ENCODE data around the gene PCNX1.

PCNX1 gene

DNA sequence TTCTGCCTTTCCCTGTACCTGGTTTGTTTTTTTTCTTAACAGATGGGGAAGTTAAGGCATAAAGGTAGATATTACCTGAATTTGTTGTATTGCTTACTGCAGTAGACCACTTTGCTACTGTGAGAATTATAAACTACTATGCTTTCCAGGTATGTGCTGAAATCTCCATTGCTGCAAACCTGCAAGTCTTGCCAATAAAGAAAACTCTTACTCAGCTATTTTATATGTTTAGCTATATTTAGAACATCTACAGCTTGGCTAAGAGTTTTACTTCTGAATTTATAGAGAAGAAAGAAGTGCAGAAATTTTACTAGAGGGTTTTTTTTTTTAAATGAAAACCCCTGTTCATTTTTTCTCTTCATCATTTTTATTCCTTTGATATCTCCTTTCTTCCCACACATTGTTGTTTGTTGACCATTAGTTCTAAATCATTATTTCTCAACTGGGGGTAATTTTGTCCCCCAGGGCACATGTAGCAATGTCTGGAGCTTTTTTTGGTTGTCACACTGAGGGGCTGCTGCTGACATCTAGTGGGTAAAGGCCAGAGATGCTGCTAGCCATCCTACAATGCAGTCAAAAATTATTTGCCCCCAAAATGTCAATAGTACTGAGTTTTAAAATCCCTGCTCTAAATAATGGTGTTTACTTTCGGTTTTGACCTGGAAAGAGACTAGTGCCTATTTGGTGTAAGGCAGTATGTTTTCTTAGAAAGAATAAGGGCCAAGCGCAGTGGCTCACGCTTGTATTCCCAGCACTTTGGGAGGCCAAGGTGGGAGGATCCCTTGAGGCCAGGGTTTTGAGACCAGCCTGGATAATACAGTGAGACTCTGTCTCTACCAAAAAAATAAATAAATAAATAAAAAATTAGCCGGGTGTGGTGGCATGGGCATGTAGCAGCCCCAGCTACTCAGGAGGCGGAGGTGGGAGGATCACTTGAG lies 48.6 kb downstream of the PCNX1 start:
- DNase-seq (ENCODE audit: low read depth in 2 of 2, low spot score in 1 of 2), result peak in 1 of 2 donors; percentile 12

GRCh38 chr14:70956511-70956910 lies 49.3 kb downstream of the PCNX1 start:
- DNase-seq (ENCODE audit: low read depth in 2 of 2, low spot score in 1 of 2), result no peak

GRCh38 chr14:70957710-70958109 lies 50.5 kb downstream of the PCNX1 start:
- DNase-seq (ENCODE audit: low read depth in 2 of 2, low spot score in 1 of 2), result no peak

DNA sequence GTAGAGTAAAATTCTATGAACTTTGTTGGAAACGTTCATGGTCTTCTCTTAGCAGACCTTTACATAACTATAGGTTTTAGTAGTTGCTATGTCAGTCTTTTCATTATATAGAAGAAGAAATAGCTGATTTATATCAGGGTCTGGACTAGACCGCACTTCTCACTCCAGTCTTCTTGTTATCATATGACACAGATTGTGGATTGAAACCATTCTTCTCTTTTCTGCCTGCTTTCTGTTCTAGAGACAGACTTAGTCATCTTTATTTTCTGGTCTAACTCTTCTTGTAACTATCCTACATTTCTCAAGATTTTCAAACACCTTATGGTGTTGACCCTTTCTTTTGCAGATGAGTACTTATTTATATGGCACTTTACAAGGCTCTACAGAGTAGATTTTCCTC lies 55.7 kb downstream of the PCNX1 start:
- no peak for DNase-seq (ENCODE audit: low read depth in 2 of 2, low spot score in 1 of 2)

- no peak for DNase-seq (ENCODE audit: low read depth in 2 of 2, low spot score in 1 of 2)
These were observed 57.2 kb downstream of the PCNX1 start for GRCh38 chr14:70964492-70964891.

DNA sequence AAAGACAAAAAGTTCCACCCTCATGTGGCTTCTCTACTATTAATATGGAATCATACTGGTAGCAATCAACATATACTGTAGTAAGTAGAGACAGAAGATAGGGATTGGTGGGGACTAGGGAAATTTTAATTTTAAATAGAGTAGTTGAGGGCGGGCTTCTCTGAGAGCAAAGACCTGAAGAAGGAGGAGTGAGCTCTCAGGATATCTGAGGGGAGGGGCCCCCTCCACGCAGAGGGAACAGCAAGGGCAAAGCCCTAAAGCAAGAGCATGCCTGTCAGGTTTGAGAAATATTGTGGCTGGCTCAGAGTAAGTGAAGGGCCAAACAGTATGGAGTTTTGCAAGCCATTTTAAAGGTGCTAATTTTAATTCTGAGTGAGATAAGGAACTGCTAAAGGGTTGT lies 64.3 kb downstream of the PCNX1 start:
- no peak for DNase-seq (ENCODE audit: low read depth in 2 of 2, low spot score in 1 of 2)

- DNase-seq (ENCODE audit: low read depth in 2 of 2, low spot score in 1 of 2), result peak; percentile 61 to 87
These were observed 65.1 kb downstream of the PCNX1 start for GRCh38 chr14:70972107-70972976.

GRCh38 chr14:70976591-70976990 lies 69.3 kb downstream of the PCNX1 start:
- no peak for DNase-seq (ENCODE audit: low read depth in 2 of 2, low spot score in 1 of 2)

DNA sequence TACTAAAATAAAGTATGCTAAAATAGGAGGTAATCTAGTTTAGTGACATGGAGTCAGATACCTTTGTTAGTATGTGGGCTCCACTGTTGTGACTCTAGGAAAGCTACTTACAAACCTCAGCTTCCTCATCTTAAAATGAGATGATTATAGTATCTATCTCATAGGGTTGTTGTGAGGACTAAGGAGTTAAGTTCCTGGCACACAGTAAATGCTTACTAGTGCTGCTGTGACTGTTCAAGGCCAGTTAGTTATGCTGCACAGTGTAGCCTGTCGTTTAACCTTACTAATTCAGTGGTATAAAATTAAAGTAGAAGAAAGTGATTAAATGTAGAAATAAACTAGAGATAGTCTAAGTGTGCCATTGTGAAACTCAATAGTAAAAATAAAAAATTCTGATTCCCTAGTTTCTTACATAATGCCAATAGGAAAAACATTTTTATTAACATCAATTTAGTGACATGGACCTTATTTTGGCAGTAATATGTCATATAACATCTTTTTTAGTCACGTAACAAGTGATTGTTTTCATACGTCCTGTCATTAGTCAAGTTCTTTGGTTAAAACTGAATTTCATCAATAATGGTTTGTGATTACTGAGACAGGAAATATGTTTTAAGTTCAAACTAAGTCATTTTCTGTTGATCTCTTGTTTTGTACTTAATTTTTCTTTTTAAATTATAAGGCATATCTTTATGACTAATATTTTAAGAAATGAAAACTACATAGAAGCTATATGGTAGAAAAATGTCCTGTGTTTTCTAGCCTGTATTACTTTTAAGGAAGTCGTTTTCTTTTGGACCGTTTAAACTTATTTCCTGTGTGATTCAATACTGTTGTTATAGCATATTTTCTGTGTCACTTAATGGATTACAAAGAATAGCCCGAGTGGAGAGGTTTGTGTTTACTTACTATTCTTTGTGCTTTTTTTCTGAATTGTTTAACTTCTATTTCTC lies 74.0 kb downstream of the PCNX1 start:
- DNase-seq (ENCODE audit: low read depth in 2 of 2, low spot score in 1 of 2), result no peak

DNA sequence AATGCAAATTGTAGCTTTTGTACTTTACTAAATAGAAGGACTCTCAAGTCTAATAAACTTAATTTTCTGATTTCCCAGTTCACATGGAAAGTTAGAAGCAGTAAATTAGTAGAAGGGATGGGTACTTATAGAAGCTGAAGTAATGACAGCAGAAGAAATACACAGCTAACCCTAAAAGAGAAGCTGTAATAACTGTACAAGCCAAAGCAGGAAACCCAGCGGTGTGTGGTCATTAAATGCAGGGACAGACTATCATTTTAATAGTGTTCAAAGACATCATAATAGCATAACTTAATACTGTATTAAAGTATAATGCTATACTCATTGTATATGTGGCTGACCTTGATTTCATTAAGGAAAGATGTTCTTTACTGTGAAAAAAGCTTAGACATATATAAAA lies 74.9 kb downstream of the PCNX1 start:
- no peak for DNase-seq (ENCODE audit: low read depth in 2 of 2, low spot score in 1 of 2)

DNA sequence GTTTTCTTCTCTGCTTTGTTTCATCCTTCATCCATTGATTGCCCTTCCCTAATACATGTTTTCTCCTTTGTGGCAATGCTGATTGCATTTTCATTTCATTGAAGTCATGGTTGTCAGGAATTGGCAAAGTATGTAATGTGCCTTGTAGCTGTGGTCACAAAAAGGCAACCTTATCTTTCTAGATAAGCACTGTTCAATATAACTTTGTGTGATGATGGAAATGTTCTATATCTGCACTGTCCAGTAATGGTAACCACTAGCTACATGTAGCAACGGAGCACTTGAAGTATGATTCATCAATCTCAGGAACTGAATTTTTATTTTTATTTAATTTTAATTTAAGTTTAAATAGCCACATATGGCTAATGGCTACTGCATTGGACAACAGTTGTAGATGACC lies 79.8 kb downstream of the PCNX1 start:
- no peak for DNase-seq (ENCODE audit: low read depth in 2 of 2, low spot score in 1 of 2)

DNA sequence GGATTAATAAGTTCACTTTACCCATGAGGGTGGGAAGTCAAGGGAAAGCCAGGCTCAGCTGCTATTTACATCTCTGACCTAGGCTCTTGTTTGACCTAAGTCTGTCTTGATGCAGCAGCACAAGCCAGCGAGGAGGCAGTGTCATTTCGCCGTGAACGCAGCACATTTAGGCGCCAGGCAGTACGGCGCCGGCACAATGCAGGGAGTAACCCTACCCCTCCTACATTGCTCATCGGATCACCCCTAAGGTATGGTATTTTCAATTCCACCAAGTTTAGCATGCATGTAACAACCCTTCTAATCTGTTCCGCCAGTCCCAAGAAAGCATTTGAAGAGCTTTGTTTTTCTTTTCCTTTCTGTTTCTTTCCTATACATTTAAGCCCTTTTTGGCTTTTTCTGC lies 81.2 kb downstream of the PCNX1 start:
- no peak for DNase-seq (ENCODE audit: low read depth in 2 of 2, low spot score in 1 of 2)

DNA sequence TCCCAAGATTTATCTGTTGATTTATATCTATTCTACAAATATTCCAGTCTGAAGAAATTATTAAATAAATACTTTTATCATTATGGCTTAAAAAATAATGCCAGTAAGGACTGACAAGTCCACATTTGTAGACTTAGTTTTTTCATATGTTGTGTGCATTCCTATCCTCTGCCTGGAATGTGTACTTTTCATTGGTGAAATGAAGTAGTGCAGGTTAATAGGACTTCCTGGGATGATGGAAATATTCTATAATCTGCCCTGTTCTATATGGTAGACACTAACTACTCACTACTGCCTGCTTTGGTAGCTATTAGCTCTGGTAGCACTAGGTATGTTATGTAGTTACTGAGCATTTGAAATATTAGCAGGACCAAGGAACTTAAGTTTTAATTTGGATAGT lies 86.7 kb downstream of the PCNX1 start:
- DNase-seq (ENCODE audit: low read depth in 2 of 2, low spot score in 1 of 2), result no peak

DNA sequence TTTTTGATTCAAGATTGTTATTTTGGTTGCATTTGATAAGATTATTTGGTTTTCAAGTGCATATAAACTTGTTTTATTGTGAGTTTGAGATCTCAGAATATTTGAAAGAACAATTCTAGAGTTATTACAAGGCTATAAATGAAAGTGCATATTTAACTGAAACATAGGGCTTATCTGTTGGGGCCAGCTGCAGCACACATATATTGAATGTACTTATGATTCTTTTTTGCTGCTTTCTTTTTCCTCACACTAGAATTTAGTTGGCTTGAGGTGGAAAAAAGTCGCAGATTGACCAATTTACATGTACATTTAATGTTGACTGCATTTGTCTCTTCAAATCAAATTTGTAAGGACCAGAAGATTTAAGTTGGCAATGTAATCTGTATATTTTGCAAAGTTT lies 88.0 kb downstream of the PCNX1 start:
- DNase-seq (ENCODE audit: low read depth in 2 of 2, low spot score in 1 of 2), result no peak

GRCh38 chr14:70995671-70996070 lies 88.4 kb downstream of the PCNX1 start:
- no peak for DNase-seq (ENCODE audit: low read depth in 2 of 2, low spot score in 1 of 2)

DNA sequence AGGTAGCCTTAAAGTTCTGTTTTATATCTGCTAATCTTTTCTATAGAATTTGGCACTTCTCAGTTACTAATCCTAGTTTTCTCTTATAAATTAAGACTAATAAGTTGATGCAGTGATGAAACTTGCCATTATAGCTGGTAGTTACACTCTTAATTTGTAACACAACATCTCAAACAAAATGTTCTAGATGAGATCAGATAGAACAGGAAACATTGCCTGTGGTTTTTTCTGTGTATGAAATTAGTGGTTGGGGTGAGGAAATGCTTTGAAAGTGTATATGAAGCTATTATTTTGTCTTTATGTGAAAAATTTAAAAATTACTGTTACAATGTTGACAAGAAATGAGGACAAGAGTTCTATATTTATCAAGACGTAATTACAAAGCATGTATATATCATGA lies 91.9 kb downstream of the PCNX1 start:
- DNase-seq (ENCODE audit: low read depth in 2 of 2, low spot score in 1 of 2), result no peak

- DNase-seq (ENCODE audit: low read depth in 2 of 2, low spot score in 1 of 2), result no peak
These were observed 92.8 kb downstream of the PCNX1 start for GRCh38 chr14:71000091-71000490.

GRCh38 chr14:71001742-71002141 lies 94.5 kb downstream of the PCNX1 start:
- DNase-seq (ENCODE audit: low read depth in 2 of 2, low spot score in 1 of 2), result no peak

- no peak for DNase-seq (ENCODE audit: low read depth in 2 of 2, low spot score in 1 of 2)
These were observed 95.9 kb downstream of the PCNX1 start for GRCh38 chr14:71003156-71003555.

DNA sequence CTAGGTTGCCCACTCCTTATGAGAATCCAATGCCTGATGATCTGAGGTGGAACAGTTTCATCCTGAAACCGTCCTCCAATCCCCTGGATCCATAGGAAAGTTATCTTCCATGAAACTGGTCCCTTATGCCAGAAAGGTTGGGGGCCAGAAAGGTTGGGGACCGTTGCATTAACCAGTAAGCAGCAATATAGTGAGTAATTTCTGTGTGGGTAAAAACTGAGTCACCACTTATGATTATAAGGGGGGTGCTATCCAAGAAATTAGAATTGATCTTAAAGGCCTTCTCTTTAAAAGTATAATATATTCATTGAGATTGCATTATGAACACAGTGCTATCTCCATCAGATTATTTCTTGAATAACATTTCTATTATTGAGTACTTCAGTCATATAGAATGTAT lies 97.2 kb downstream of the PCNX1 start:
- no peak for DNase-seq (ENCODE audit: low read depth in 2 of 2, low spot score in 1 of 2)

DNA sequence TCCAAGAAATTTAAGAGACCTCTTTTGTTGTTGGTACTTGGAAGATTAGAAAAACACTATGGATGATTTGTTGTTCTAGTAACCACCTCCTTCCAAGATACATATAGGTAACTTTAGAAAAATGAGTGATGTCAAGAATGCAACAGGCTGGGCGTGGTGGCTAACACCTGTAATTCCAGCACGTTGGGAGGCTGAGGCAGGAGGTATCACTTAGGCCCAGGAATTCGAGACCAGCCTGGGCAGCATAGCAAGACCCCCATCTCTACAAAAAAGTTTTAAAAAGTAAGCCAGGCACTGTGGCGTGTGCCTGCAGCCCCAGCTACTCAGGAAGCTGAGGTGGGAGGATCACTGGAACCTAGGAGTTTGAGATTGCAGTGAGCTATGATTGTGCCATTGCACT lies 97.8 kb downstream of the PCNX1 start:
- no peak for DNase-seq (ENCODE audit: low read depth in 2 of 2, low spot score in 1 of 2)
